A549 (cell line): ENCODE results near the gene PROX1. TPM values are rescaled to one million over a fixed set of nuclear protein-coding genes. Genes with fewer than 3 reads are reported as not detected.

Source experiments
- ATAC-seq, 2 experiments: fragments of 200-7000 bp in 1 of 2; fragments of >200 bp in 1 of 2; cut with Nextera tagmentation in 1 of 2; cut with Tn5 transposase in 1 of 2; 3 replicates each; pipeline versions ENCODE4 v1.8.0 to v1.9.1; 2018 to 2020; ENCODE audit warnings: mild to moderate bottlenecking in 1 of 2, moderate library complexity in 1 of 2
- CTCF ChIA-PET: fragments of 300-600 bp; sonication (Branson Sonifier 250); formaldehyde crosslinking; extraction: SDS; loops from one replicate; lab custom pipeline; 2021; ENCODE audit warnings: antibody characterized with exemption, inconsistent platforms; lab: Yijun Ruan, JAX
- POLR2A ChIA-PET: fragments of 350-600 bp; formaldehyde crosslinking; extraction: SDS; loops from one replicate; lab custom pipeline; 2021; ENCODE audit warnings: antibody characterized with exemption, inconsistent platforms; lab: Yijun Ruan, JAX
- DNase-seq, 2 experiments: peaks; one replicate each; pipeline versions ENCODE4 v3.0.0 to v3.0.0-alpha.2; 2011 to 2016; ENCODE audit warnings: low read depth in 1 of 2, low spot score in 1 of 2
- FAIRE-seq: peaks from 2 replicates; lab custom pipeline; 2011; peaks lifted over from hg19 to GRCh38; lab: Jason Lieb, UNC
- H3K27ac ChIP-seq, 2 experiments: fragments of >200 bp; sonication (Bioruptor Twin); formaldehyde crosslinking; 3 replicates each; pipeline ENCODE4 v1.5.1; 2016 to 2017
- H3K4me1 ChIP-seq: fragments of >200 bp; sonication (Bioruptor Twin); formaldehyde crosslinking; 3 replicates; pipeline ENCODE4 v1.6.1; 2016
- H3K4me2 ChIP-seq: fragments of >200 bp; sonication (Bioruptor Twin); formaldehyde crosslinking; 3 replicates; pipeline ENCODE4 v1.6.1; 2016
- H3K4me3 ChIP-seq: fragments of >200 bp; sonication (Bioruptor Twin); formaldehyde crosslinking; 3 replicates; pipeline ENCODE4 v1.5.1; 2016
- H3K9me3 ChIP-seq: fragments of >200 bp; sonication (Bioruptor Twin); formaldehyde crosslinking; 3 replicates; pipeline ENCODE4 v1.6.1; 2016
- CBX2 ChIP-seq: fragments of 200-600 bp; sonication (generic); IDR thresholded peaks from 2 replicates; pipeline ENCODE4 v1.6.1; 2016; ENCODE audit warnings: low read depth, mild to moderate bottlenecking, borderline replicate concordance
- CEBPB ChIP-seq, 2 experiments: fragments of >200 bp in 1 of 2; sonication (Bioruptor Twin) in 1 of 2; formaldehyde crosslinking in 1 of 2; IDR thresholded peaks; 2 replicates each; pipeline ENCODE4 v1.6.1; 2012 to 2016
- EHMT2 ChIP-seq: fragments of 200-600 bp; sonication (generic); IDR thresholded peaks from 2 replicates; pipeline ENCODE4 v1.6.1; 2016; ENCODE audit warnings: antibody characterized with exemption, low read depth, mild to moderate bottlenecking, moderate library complexity
- HOXB13 ChIP-seq: fragments of 250-450 bp; sonication (Bioruptor Pico); IDR thresholded peaks from 2 replicates; pipeline ENCODE4 v1.5.0; 2020; ENCODE audit warnings: low read depth, mild to moderate bottlenecking, moderate library complexity
- JUNB ChIP-seq: fragments of >200 bp; sonication (Bioruptor Twin); formaldehyde crosslinking; IDR thresholded peaks from 2 replicates; pipeline ENCODE4 v1.6.1; 2016
- NFE2L2 ChIP-seq: fragments of 150-350 bp; conservative IDR thresholded peaks from 2 replicates; pipeline ENCODE4 v1.6.1; 2014; ENCODE audit warnings: low read length
- PHF8 ChIP-seq: fragments of 200-600 bp; sonication (generic); IDR thresholded peaks from 2 replicates; pipeline ENCODE4 v1.6.1; 2016; ENCODE audit warnings: low read depth, mild to moderate bottlenecking, antibody characterized with exemption, moderate library complexity, borderline replicate concordance
- RARB ChIP-seq: fragments of 250-450 bp; sonication (Bioruptor Pico); IDR thresholded peaks from 2 replicates; pipeline ENCODE4 v1.8.0; 2021; ENCODE audit warnings: mild to moderate bottlenecking, moderate library complexity
- REST ChIP-seq: fragments of 200-600 bp; sonication (generic); IDR thresholded peaks from 2 replicates; pipeline ENCODE4 v1.6.1; 2016; ENCODE audit warnings: antibody characterized with exemption, mild to moderate bottlenecking, moderate library complexity
- ZC3H11A ChIP-seq: fragments of 450-650 bp; IDR thresholded peaks from 2 replicates; pipeline ENCODE4 v1.6.1; 2014; ENCODE audit warnings: antibody characterized with exemption, mild to moderate bottlenecking
- ZFP36 ChIP-seq: fragments of 450-650 bp; IDR thresholded peaks from 2 replicates; pipeline ENCODE4 v1.6.1; 2014; ENCODE audit warnings: borderline replicate concordance; ENCODE audit not compliant: partially characterized antibody
- WGBS: methylation state at CpG from one replicate; pipeline ENCODE4 v1.1.6; 2017; ENCODE audit errors: missing lambda C conversion rate; 5-methylcytosine and 5-hydroxymethylcytosine counted together
- polyA plus RNA-seq, 4 experiments: library from polyadenylated mRNA; depleted of rRNA in 3 of 4; stranded (reverse); fragments of >200 nt; fragmentation: RNase III in 1 of 4; extraction: RNeasy Plus Mini Kit Qiagen cat#74134 plus additional on column Dnase treatment in 1 of 4; gene quantifications; 2 replicates in 3 of 4; 3 replicates in 1 of 4; pipeline ENCODE4 v1.2.3, GENCODE V29; 2011 to 2017
- TF ChIP-seq, protein P1 (sequence below): IDR thresholded peaks from 2 replicates; pipeline ENCODE4 v1.6.1; 2012; ENCODE audit warnings: low read depth, borderline replicate concordance
- TF ChIP-seq, protein P2 (sequence below): fragments of 250-450 bp; sonication (Bioruptor Pico); IDR thresholded peaks from 2 replicates; pipeline ENCODE4 v1.5.0; 2020; ENCODE audit warnings: low read depth, mild to moderate bottlenecking, moderate library complexity

Gene PROX1
- polyA plus RNA-seq, 2 of the 4 experiments (the other 2 are of a cell fraction): 0.01 to 0.06 TPM

GRCh38 chr1:214008791-214009422 lies 21.1 kb downstream of the PROX1 start:
- no peak for FAIRE-seq
- CTCF ChIA-PET: interaction anchor here (1.5 kb wide), 1 partner anchor 9 kb away, joined by 4 read pairs; no protein-coding TSS in a partner anchor

DNA sequence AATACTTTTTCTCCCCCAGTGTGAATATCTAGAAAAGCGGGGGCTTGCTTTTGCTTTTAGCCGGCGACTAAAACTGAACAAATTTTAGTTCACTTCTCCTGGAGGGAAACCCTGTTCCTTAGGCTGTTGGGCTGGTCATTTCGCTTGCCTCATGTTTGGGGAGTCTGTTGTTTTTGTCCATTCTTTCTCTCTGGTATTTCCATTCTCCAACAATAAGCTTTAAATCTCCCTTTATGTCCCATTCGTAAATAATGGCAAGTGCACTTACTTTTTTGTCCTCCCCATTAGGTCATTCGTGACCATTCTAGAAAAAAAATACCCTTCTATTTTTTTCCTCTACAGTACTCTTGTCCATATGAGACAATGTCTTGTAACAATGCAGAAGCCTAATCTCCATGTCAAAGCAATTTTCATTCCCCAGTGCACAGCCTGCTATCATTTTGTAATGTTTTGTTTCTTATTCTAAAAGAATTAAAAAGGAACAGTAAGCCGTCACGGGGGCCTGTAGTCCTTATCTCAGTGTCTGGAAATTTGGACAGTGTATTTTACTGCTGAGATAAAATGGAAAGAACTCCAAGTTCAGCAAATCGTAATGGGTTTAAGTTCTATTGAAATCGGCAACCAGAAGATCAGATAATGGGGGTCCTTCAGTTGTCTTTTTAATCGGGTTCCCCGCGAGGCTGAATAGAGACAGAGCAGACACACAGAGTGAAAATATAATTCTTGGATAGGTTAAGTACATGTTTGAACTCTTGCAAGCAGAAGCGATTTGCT lies 21.8 kb downstream of the PROX1 start:
- POLR2A ChIA-PET: no interaction called here
- no peak for ATAC-seq
- FAIRE-seq: no peak
- TF ChIP-seq RARB (no peak), NFE2L2 (no peak), ZFP36 (no peak), ZC3H11A (no peak), PHF8 (no peak), EHMT2 (no peak)
- 54% methylated on average over 14 of the region's 14 CpGs for WGBS
- CTCF ChIA-PET: interaction anchor here (1.5 kb wide), 1 partner anchor 8 kb away, joined by 4 read pairs; no protein-coding TSS in a partner anchor
- Histone ChIP-seq H3K4me1 (no peaks in the 10 kb centered on the region), H3K9me3 (no peaks in the 10 kb centered on the region), H3K4me3 (no peak overlapping the region), H3K27ac (no peak overlapping the region), H3K4me2 (no peak overlapping the region)
- no peak for DNase-seq

More at GRCh38 chr1:214008791-214009422, 21.1 kb downstream of the PROX1 start:
- WGBS: 70% methylated on average over 8 of the region's 8 CpGs
- no peaks in the 10 kb centered on the region for H3K9me3 ChIP-seq
- no peak for ATAC-seq
- H3K27ac ChIP-seq: no peak overlapping the region
- no peak overlapping the region for H3K4me3 ChIP-seq
- H3K4me1 ChIP-seq: no peaks in the 10 kb centered on the region
- H3K4me2 ChIP-seq: no peak overlapping the region
- POLR2A ChIA-PET: no interaction called here
- DNase-seq: no peak
- TF ChIP-seq CBX2: no peak
- TF ChIP-seq, protein P1, sequence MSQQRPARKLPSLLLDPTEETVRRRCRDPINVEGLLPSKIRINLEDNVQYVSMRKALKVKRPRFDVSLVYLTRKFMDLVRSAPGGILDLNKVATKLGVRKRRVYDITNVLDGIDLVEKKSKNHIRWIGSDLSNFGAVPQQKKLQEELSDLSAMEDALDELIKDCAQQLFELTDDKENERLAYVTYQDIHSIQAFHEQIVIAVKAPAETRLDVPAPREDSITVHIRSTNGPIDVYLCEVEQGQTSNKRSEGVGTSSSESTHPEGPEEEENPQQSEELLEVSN: no peak
- no peak for TF ChIP-seq REST
- TF ChIP-seq CEBPB (IDR thresholded peaks at IDR 0.05): no peak
- TF ChIP-seq, protein P2, sequence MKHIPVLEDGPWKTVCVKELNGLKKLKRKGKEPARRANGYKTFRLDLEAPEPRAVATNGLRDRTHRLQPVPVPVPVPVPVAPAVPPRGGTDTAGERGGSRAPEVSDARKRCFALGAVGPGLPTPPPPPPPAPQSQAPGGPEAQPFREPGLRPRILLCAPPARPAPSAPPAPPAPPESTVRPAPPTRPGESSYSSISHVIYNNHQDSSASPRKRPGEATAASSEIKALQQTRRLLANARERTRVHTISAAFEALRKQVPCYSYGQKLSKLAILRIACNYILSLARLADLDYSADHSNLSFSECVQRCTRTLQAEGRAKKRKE: no peak
- TF ChIP-seq JUNB: no peak
- no peak for TF ChIP-seq HOXB13 (CRISPR knock-in tag)
- TF ChIP-seq, all 56 proteins: peak for 0

- no peak overlapping the region for H3K4me2 ChIP-seq
- ATAC-seq: no peak
- no peak overlapping the region for H3K27ac ChIP-seq
- H3K4me3 ChIP-seq: no peak overlapping the region
- TF ChIP-seq CBX2: no peak
- H3K9me3 ChIP-seq: no peaks in the 10 kb centered on the region
- CTCF ChIA-PET: no interaction called here
- FAIRE-seq: no peak
- DNase-seq: no peak
- 7% methylated on average over 1 of the region's 1 CpG for WGBS
- H3K4me1 ChIP-seq: no peaks in the 10 kb centered on the region
- POLR2A ChIA-PET: no interaction called here
Observed at GRCh38 chr1:214010197-214010573, 22.4 kb downstream of the PROX1 start.
